Adrenal gland (tissue), 5 donors: ENCODE measurements around the gene RNF220.

ENCODE experiments used
- CTCF ChIP-seq, 6 experiments: fragments of 450-650 bp in 4 of 6; fragments of 200-600 bp in 2 of 6; sonication (generic) in 1 of 6; IDR thresholded peaks; 1 replicate in 5 of 6; 2 replicates in 1 of 6; pipeline versions ENCODE4 v1.5.1 to v1.8.0; 2016 to 2021; ENCODE audit warnings: antibody characterized with exemption in 6 of 6, mild to moderate bottlenecking in 2 of 6, moderate library complexity in 1 of 6
- POLR2A ChIP-seq, 2 donors: fragments of 450-650 bp; IDR thresholded peaks; one replicate each; pipeline ENCODE4 v1.6.1; 2017; ENCODE audit warnings: antibody characterized with exemption in 2 of 2, mild to moderate bottlenecking in 2 of 2, moderate library complexity in 1 of 2
- donor health status: DM: no; HTN: no; CAD: no.

- TF ChIP-seq CTCF (IDR thresholded peaks at IDR 0.05): no peak
- no peak for TF ChIP-seq POLR2A (IDR thresholded peaks at IDR 0.05)
These were observed 102.7 kb downstream of the RNF220 start for GRCh38 chr1:44507490-44508396.
